Panc1 (cell line): Measurements from ENCODE around the gene ALDH7A1. TPM values are rescaled to one million over a fixed set of nuclear protein-coding genes. Genes with fewer than 3 reads are reported as not detected.

Experiments
- ATAC-seq: fragments of 200-7000 bp; cut with Tn5 transposase; 2 replicates; pipeline ENCODE4 v1.9.1; 2020; ENCODE audit warnings: mild to moderate bottlenecking, moderate library complexity
- Bru-seq: library from RNA; stranded (reverse); fragments of 400-500 nt; gene quantifications from one replicate; lab custom pipeline; 2021; lab: Mats Ljungman, UMichigan
- BruChase-seq, 2 experiments: library from RNA; stranded (reverse); fragments of 400-500 nt; gene quantifications; one replicate each; lab custom pipeline; 2021; lab: Mats Ljungman, UMichigan
- BruUV-seq: library from RNA; stranded (reverse); fragments of 400-500 nt; replicated peaks from 2 replicates; lab custom pipeline; 2021; lab: Mats Ljungman, UMichigan
- CTCF ChIA-PET: fragments of 300-600 bp; sonication (Branson Sonifier 250); formaldehyde crosslinking; loops from one replicate; lab custom pipeline; 2022; ENCODE audit warnings: antibody characterized with exemption; lab: Charles Lee
- POLR2A ChIA-PET: fragments of 300-600 bp; sonication (Branson Sonifier 250); formaldehyde crosslinking; loops from one replicate; lab custom pipeline; 2022; ENCODE audit warnings: antibody characterized with exemption; lab: Charles Lee
- DNase-seq: peaks from one replicate; pipeline ENCODE4 v3.0.0-alpha.2; 2010; ENCODE audit warnings: low read depth, low spot score
- H3K27ac ChIP-seq: 2 replicates; pipeline ENCODE4 v1.5.1; 2011; ENCODE audit warnings: mild to moderate bottlenecking, low read length, inconsistent platforms
- H3K27me3 ChIP-seq: fragments of 200-500 bp; sonication (Bioruptor generic); 2 replicates; pipeline ENCODE4 v1.6.0; 2014; ENCODE audit warnings: low read length, inconsistent platforms; ENCODE audit not compliant: control insufficient read depth, insufficient read depth
- H3K36me3 ChIP-seq: fragments of 200-500 bp; sonication (Bioruptor generic); 2 replicates; pipeline ENCODE4 v1.5.1; 2014; ENCODE audit warnings: inconsistent platforms, mild to moderate bottlenecking, low read length, moderate library complexity; ENCODE audit not compliant: control insufficient read depth, insufficient read depth
- H3K4me1 ChIP-seq: 2 replicates; pipeline ENCODE4 v1.5.1; 2011; ENCODE audit warnings: inconsistent platforms, mild to moderate bottlenecking, low read length, moderate library complexity; ENCODE audit not compliant: control insufficient read depth, insufficient read depth
- H3K4me3 ChIP-seq, 2 experiments: 2 replicates each; pipeline ENCODE4 v1.5.1; 2011 to 2012; ENCODE audit warnings: low read depth in 2 of 2, low read length in 2 of 2, mild to moderate bottlenecking in 2 of 2, inconsistent platforms in 1 of 2, moderate library complexity in 1 of 2
- H3K9me3 ChIP-seq: fragments of 200-500 bp; sonication (Bioruptor generic); 2 replicates; pipeline ENCODE4 v1.5.1; 2014; ENCODE audit warnings: low read depth, mild to moderate bottlenecking, inconsistent platforms, low read length, moderate library complexity; ENCODE audit not compliant: control insufficient read depth, insufficient read depth
- POLR2AphosphoS5 ChIP-seq: IDR thresholded peaks from 2 replicates; pipeline ENCODE4 v1.6.1; 2012; ENCODE audit warnings: mild to moderate bottlenecking, low read depth, low read length, moderate library complexity
- REST ChIP-seq, 2 experiments: IDR thresholded peaks; 2 replicates each; pipeline ENCODE4 v1.6.1; 2011 to 2012; ENCODE audit warnings: low read depth in 2 of 2, control low read depth in 1 of 2, low read length in 1 of 2, mild to moderate bottlenecking in 1 of 2, moderate library complexity in 1 of 2; ENCODE audit not compliant: insufficient read depth in 1 of 2
- SIN3A ChIP-seq: IDR thresholded peaks from 2 replicates; pipeline ENCODE4 v1.6.1; 2012; ENCODE audit warnings: low read depth, mild to moderate bottlenecking, low read length, moderate library complexity, borderline replicate concordance; ENCODE audit not compliant: insufficient read depth
- TCF7L2 ChIP-seq: IDR thresholded peaks from 2 replicates; pipeline ENCODE4 v1.6.1; 2011; ENCODE audit warnings: mild to moderate bottlenecking, low read depth, low read length, inconsistent platforms
- in situ Hi-C: cut with HindIII; loops from 2 replicates; pipeline ENCODE4 v1.10.0; 2016; ENCODE audit warnings: low sequenced_read_pairs, low pct_unique_long_range_greater_than_20kb
- intact Hi-C: fragments of 100-400 bp; cut with micrococcal nuclease; formaldehyde crosslinking; loops from one replicate; pipeline ENCODE4 v1.10.0; 2022; ENCODE audit not compliant: unreplicated experiment
- long read RNA-seq: library from polyadenylated mRNA; unstranded; transcript quantifications from one replicate; pipeline ENCODE4 v2.0.0, GENCODE V29; 2021; ENCODE audit not compliant: unreplicated experiment
- polyA plus RNA-seq: library from polyadenylated mRNA; unstranded; fragments of >200 nt; gene quantifications from one replicate; pipeline ENCODE4 v1.2.1, GENCODE V29; 2012; ENCODE audit warnings: missing spikeins; ENCODE audit not compliant: insufficient read length
- total RNA-seq: library from RNA; stranded (reverse); gene quantifications from one replicate; pipeline ENCODE4 v1.2.1, GENCODE V29; 2021; ENCODE audit not compliant: unreplicated experiment
- TF ChIP-seq, protein P1 (sequence below): fragments of 450-650 bp; IDR thresholded peaks from 2 replicates; pipeline ENCODE4 v1.5.1; 2017; ENCODE audit warnings: mild to moderate bottlenecking

Gene ALDH7A1
- total RNA-seq (52.9 TPM), Bru-seq, nascent RNA (percentile 64 among the genes with signal in this experiment), BruChase-seq, experiment 1, labeled RNA remaining after a 2-hour chase (percentile 61 among the genes with signal in this experiment), BruChase-seq, experiment 2, labeled RNA remaining after a 6-hour chase (percentile 63 among the genes with signal in this experiment)
- 60.1 TPM for polyA plus RNA-seq
- long read RNA-seq, full-length matches to known transcripts = 39 of 54 reads
- long read RNA-seq, partial matches to known transcripts = 11 of 54 reads
- long read RNA-seq, other reads (novel, unspliced or antisense) = 4 of 54 reads

- Histone ChIP-seq H3K27ac (peak within 1 kb of the TSS; percentile 81), H3K4me1 (peaks cover 14% of the 10 kb centered on the region; the same call in 1 of the 2 replicates), H3K27me3 (no peaks in the 10 kb centered on the region), H3K9me3 (no peaks in the 10 kb centered on the region), H3K4me3 (peak within 1 kb of the TSS; percentile 61 to 67), H3K36me3 (no peaks in the 10 kb centered on the region; the same call in 1 of the 2 replicates)
- intact Hi-C loops (loop anchor here (2.0 to 5.0 kb wide), 2 partner anchors 50 to 248 kb away; no protein-coding TSS in a partner anchor), in situ Hi-C loops (no loop called here)
- ChIA-PET CTCF (interaction anchor here (0.6 to 1.1 kb wide), 6 partner anchors 46 to 257 kb away, joined by 3 to 7 read pairs (median 4); no protein-coding TSS in a partner anchor), POLR2A (no interaction called here)
- ATAC-seq = peak; percentile 98
- peak; percentile 77 for DNase-seq
- TF ChIP-seq SIN3A (0 out of 2 replicates have a peak, but pooled peaks have one; percentile 70), POLR2AphosphoS5 (peak; percentile 80), REST (IDR thresholded peaks at IDR 0.05; ENCODE audit: insufficient read depth in 1 of 2, low read depth in 2 of 2, low read length in 1 of 2) (no peak), TCF7L2 (no peak)
- TF ChIP-seq, protein P1, sequence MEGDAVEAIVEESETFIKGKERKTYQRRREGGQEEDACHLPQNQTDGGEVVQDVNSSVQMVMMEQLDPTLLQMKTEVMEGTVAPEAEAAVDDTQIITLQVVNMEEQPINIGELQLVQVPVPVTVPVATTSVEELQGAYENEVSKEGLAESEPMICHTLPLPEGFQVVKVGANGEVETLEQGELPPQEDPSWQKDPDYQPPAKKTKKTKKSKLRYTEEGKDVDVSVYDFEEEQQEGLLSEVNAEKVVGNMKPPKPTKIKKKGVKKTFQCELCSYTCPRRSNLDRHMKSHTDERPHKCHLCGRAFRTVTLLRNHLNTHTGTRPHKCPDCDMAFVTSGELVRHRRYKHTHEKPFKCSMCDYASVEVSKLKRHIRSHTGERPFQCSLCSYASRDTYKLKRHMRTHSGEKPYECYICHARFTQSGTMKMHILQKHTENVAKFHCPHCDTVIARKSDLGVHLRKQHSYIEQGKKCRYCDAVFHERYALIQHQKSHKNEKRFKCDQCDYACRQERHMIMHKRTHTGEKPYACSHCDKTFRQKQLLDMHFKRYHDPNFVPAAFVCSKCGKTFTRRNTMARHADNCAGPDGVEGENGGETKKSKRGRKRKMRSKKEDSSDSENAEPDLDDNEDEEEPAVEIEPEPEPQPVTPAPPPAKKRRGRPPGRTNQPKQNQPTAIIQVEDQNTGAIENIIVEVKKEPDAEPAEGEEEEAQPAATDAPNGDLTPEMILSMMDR = peak; percentile 84
- no TSS peak for BruUV-seq
These were observed at the start of gene ALDH7A1 for GRCh38 chr5:126594748-126595485. ALDH7A1 (minus strand) TSS chr5:126595219; CDS start chr5:126595198, 21 bp downstream.

DNA sequence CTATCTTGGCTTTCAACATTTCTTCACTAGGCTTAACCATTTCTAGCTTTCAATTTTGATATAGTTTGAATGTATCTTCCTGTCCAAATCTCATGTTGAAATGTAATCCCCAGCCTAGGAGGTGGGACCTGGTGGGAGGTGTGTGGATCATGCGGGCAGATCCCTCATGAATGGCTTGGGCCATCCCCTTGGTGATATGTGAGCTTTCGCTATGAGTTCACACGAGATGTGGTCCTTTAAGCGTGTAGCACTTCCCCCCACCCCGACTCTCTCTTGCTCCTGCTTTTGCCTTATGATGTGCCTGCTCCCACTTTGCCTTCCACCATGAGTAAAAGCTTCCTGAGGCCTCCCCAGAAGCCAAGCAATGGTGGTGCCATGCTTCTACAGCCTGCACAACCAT, 46.4 kb upstream of the ALDH7A1 start:
- DNase-seq = no peak
- Histone ChIP-seq H3K27me3 (no peaks in the 10 kb centered on the region), H3K27ac (no peak overlapping the region), H3K4me3 (no peak overlapping the region), H3K36me3 (no peaks in the 10 kb centered on the region), H3K9me3 (peaks cover 5% of the 10 kb centered on the region; the same call in 1 of the 2 replicates), H3K4me1 (no peaks in the 10 kb centered on the region)
- intact Hi-C loops = no loop called here
- BruUV-seq = no TSS peak
- CTCF ChIA-PET = no interaction called here
- POLR2A ChIA-PET = interaction anchor here (0.5 kb wide), 1 partner anchor 1545 kb away, joined by 7 read pairs; no protein-coding TSS in a partner anchor
- in situ Hi-C loops = no loop called here
- TF ChIP-seq POLR2AphosphoS5 = no peak
- TF ChIP-seq TCF7L2 = no peak
- ATAC-seq = no peak
